Kidney (tissue), 14 donors: ENCODE measurements around the gene RALBP1. TPM values are rescaled to one million over a fixed set of nuclear protein-coding genes. Genes with fewer than 3 reads are reported as not detected.

ENCODE experiments used
- DNase-seq, 5 donors: peaks; one replicate each; pipeline ENCODE4 v3.0.0-alpha.2; 2013 to 2020
- FAIRE-seq: peaks from 2 replicates; lab custom pipeline; 2012; peaks lifted over from hg19 to GRCh38; lab: Jason Lieb, UNC
- H3K27ac ChIP-seq, 2 donors: one replicate each; pipeline ENCODE4 v1.7.0; 2013; ENCODE audit warnings: low read depth in 2 of 2, low read length in 2 of 2, inconsistent platforms in 1 of 2
- H3K27me3 ChIP-seq: one replicate; pipeline ENCODE4 v1.7.1; 2013; ENCODE audit warnings: low read length, inconsistent platforms; ENCODE audit not compliant: control insufficient read depth, insufficient read depth
- H3K36me3 ChIP-seq, 3 donors: one replicate each; pipeline versions ENCODE4 v1.7.0 to v1.7.1; 2013; ENCODE audit warnings: low read length in 3 of 3, control low read depth in 1 of 3, inconsistent platforms in 1 of 3; ENCODE audit not compliant: insufficient read depth in 3 of 3, control insufficient read depth in 2 of 3
- H3K4me1 ChIP-seq, 3 donors: one replicate each; pipeline versions ENCODE4 v1.7.0 to v1.7.1; 2013; ENCODE audit warnings: low read length in 3 of 3, inconsistent platforms in 1 of 3, low read depth in 1 of 3; ENCODE audit not compliant: control insufficient read depth in 2 of 3, insufficient read depth in 2 of 3
- H3K4me3 ChIP-seq, 3 donors: one replicate each; pipeline versions ENCODE4 v1.7.0 to v1.8.1; 2013; ENCODE audit warnings: low read length in 3 of 3, control low read depth in 1 of 3, inconsistent platforms in 1 of 3
- H3K9ac ChIP-seq, 3 donors: one replicate each; pipeline versions ENCODE4 v1.7.0 to v1.7.1; 2013; ENCODE audit warnings: low read length in 3 of 3, control low read depth in 1 of 3, inconsistent platforms in 1 of 3
- H3K9me3 ChIP-seq, 3 donors: one replicate each; pipeline versions ENCODE4 v1.7.0 to v1.7.1; 2013; ENCODE audit warnings: low read length in 3 of 3, control low read depth in 1 of 3, inconsistent platforms in 1 of 3; ENCODE audit not compliant: control insufficient read depth in 2 of 3, insufficient read depth in 1 of 3
- CTCF ChIP-seq: IDR thresholded peaks from 3 replicates; pipeline ENCODE4 v1.5.1; 2012; ENCODE audit warnings: mild to moderate bottlenecking, moderate library complexity, borderline replicate concordance; ENCODE audit not compliant: insufficient read depth; ENCODE audit errors: extremely low read depth
- intact Hi-C: fragments of 100-400 bp; cut with DNase I; formaldehyde crosslinking; loops from one replicate; pipeline ENCODE4 v1.11.1; 2022
- polyA plus RNA-seq: library from polyadenylated mRNA; stranded (reverse); fragments of 350-450 nt; fragmentation: Illumina TruSeq; extraction: RNeasy Lipid Tissue Mini Kit (QIAGEN cat#74804); gene quantifications from one replicate; pipeline ENCODE4 v1.2.3, GENCODE V29; 2014; ENCODE audit warnings: low read depth, low replicate concordance; ENCODE audit not compliant: insufficient read depth
- total RNA-seq: library from RNA; stranded (reverse); fragmentation: NEBNext Ultra II Directional; extraction: Animal tissue kit (Norgen Biotek cat#: 25700); gene quantifications from one replicate; pipeline ENCODE4 v1.2.1, GENCODE V29; 2021
- donor health status: control.
- donor health status: control.
- donor health status: control.
- donor health status: control.
- donor health status: control.
- donor health status: DM: yes; HTN: yes; CAD: no.
- donor health status: Normal renal cell carcinoma (clear cell type).

RALBP1 gene
- total and polyA plus RNA-seq, 2 donors from 2014 or later: 59.5 to 64.3 TPM

DNA sequence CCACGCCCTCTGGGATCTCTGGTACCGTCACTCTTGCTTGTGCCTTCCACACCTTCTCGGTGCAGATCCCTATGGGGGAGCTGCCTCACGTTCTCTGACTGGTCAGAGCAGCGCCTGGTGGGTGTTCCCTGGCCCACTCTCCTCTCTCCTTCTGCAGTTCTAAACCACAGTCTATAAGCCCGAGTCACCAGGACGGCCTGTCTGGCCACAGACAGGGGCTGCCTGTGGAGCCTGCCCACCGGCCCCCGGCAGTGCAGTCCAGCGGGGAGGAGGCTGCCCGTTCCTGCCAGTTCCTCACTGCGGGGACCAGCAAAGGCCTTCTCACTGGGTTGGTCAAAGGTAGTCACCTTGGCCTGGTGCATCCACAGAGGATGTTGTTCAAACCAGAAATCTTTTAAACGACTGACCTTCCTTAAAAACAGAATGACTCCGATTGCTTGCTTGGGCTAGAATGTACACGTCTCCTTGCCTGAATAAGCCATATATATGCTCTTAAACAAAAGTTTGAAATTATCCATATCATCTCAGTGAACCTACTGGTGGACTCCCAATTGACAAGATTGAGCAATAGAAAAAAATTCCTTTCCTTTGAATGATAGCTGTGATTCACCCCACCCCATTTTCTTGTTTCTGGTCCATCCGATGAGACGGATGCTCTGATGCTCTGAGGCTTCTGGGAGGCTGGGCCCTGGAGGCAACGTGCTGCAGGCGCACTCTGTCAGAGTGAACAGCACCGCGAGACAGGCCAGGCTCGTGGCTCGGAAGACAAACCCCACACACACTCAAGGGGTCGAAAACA, 61.2 kb downstream of the RALBP1 start:
- no peak overlapping the region for H3K4me3 ChIP-seq
- H3K9ac ChIP-seq: no peak overlapping the region
- H3K4me1 ChIP-seq: no peaks in the 10 kb centered on the region
- H3K27ac ChIP-seq: no peak overlapping the region
- TF ChIP-seq CTCF: no peak
- H3K9me3 ChIP-seq: no peaks in the 10 kb centered on the region
- peaks cover 2 to 36% (median 26%) of the 10 kb centered on the region in 3 donors for H3K36me3 ChIP-seq
- no peaks in the 10 kb centered on the region for H3K27me3 ChIP-seq
- intact Hi-C loops: no loop called here
- DNase-seq: peak in 1 of 5 donors; percentile 66
- FAIRE-seq: no peak

DNA sequence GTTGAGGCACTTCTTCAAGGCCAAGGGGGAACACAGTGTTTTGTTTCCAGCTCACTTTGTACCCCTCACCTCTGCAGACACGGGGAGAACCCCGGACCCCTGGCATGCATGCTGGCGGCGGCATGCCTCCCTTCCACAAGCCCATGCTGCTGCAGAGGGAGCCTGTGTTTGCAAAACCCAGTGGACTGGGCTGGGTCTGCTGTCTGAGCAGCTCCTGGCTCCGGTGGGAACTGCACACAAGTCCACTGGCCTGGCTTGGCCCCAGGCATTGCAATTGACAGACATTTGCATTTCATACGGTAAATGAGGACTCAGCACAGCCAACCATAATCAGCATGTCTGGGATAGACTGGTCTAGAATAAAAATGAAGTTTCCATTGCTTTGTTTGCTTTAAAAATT, 62.4 kb downstream of the RALBP1 start:
- H3K9ac ChIP-seq: no peak overlapping the region
- no peaks in the 10 kb centered on the region for H3K27me3 ChIP-seq
- no peaks in the 10 kb centered on the region for H3K4me1 ChIP-seq
- intact Hi-C loops: no loop called here
- H3K4me3 ChIP-seq: no peak overlapping the region
- TF ChIP-seq CTCF: no peak
- no peak for FAIRE-seq
- peaks cover 2 to 32% (median 22%) of the 10 kb centered on the region in 3 donors for H3K36me3 ChIP-seq
- DNase-seq: peak in 1 of 5 donors; percentile 54
- H3K27ac ChIP-seq: no peak overlapping the region
- H3K9me3 ChIP-seq: no peaks in the 10 kb centered on the region

- no peaks in the 10 kb centered on the region for H3K27me3 ChIP-seq
- no peaks in the 10 kb centered on the region for H3K4me1 ChIP-seq
- FAIRE-seq (no peak), DNase-seq (no peak)
- no peak overlapping the region for H3K9ac ChIP-seq
- no peaks in the 10 kb centered on the region for H3K9me3 ChIP-seq
- no peak overlapping the region for H3K4me3 ChIP-seq
- peaks cover 2 to 19% (median 15%) of the 10 kb centered on the region in 3 donors for H3K36me3 ChIP-seq
- TF ChIP-seq CTCF: no peak
- intact Hi-C loops: no loop called here
- H3K27ac ChIP-seq: no peak overlapping the region
Observed at GRCh38 chr18:9539283-9539682, 64.0 kb downstream of the RALBP1 start.
